Transverse colon (tissue), 4 donors: ENCODE data around the gene LONP1.

ENCODE experiments used
- EP300 ChIP-seq: sonication (generic); formaldehyde crosslinking; IDR thresholded peaks from one replicate; pipeline ENCODE4 v1.6.1; 2017; ENCODE audit warnings: antibody characterized with exemption, low read depth
- POLR2A ChIP-seq: fragments of 450-650 bp; IDR thresholded peaks from one replicate; pipeline ENCODE4 v1.6.1; 2016; ENCODE audit warnings: antibody characterized with exemption, mild to moderate bottlenecking, moderate library complexity
- POLR2AphosphoS5 ChIP-seq, 3 donors: sonication (generic); formaldehyde crosslinking; IDR thresholded peaks; one replicate each; pipeline ENCODE4 v1.6.1; 2016; ENCODE audit warnings: antibody characterized with exemption in 3 of 3
- TF ChIP-seq, protein P1 (sequence below), 5 experiments: fragments of 200-600 bp in 3 of 5; fragments of 450-650 bp in 2 of 5; sonication (generic) in 3 of 5; IDR thresholded peaks; 1 replicate in 2 of 5; 2 replicates in 3 of 5; pipeline ENCODE4 v1.5.1; 2016 to 2017; ENCODE audit warnings: antibody characterized with exemption in 5 of 5, inconsistent platforms in 3 of 5, mild to moderate bottlenecking in 2 of 5, moderate library complexity in 1 of 5

DNA sequence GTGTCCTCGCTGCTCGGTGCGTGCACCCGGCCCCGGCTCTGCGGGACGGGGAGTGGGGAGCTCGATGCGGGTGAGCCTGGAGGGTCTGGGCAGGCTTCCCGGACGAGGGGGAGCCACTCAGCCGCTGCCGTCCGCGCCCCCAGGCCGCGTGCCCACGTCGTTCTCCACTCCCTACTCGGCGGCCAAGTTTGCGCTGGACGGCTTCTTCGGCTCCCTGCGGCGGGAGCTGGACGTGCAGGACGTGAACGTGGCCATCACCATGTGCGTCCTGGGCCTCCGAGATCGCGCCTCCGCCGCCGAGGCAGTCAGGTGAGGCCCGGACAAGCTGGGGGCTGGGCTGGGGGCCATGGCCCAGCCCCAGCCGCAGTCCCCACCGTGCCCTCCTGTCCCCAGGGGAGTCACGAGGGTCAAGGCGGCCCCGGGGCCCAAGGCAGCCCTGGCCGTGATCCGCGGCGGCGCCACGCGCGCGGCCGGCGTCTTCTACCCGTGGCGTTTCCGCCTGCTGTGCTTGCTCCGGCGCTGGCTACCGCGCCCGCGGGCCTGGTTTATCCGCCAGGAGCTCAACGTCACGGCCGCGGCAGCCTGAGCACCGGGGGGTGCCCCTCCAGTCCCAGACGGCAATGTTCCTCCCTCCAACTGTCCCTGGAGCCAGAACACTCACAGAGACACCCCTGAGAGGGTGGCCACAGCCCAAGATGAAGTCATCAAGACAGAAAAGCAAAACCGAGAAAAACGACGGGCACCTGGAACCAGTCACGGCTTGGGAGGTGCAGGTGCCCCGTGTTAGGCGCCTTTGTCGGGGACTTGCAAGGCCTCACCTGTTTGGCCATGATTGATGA is 32.4 kb downstream of the LONP1 start:
- TF ChIP-seq, protein P1, sequence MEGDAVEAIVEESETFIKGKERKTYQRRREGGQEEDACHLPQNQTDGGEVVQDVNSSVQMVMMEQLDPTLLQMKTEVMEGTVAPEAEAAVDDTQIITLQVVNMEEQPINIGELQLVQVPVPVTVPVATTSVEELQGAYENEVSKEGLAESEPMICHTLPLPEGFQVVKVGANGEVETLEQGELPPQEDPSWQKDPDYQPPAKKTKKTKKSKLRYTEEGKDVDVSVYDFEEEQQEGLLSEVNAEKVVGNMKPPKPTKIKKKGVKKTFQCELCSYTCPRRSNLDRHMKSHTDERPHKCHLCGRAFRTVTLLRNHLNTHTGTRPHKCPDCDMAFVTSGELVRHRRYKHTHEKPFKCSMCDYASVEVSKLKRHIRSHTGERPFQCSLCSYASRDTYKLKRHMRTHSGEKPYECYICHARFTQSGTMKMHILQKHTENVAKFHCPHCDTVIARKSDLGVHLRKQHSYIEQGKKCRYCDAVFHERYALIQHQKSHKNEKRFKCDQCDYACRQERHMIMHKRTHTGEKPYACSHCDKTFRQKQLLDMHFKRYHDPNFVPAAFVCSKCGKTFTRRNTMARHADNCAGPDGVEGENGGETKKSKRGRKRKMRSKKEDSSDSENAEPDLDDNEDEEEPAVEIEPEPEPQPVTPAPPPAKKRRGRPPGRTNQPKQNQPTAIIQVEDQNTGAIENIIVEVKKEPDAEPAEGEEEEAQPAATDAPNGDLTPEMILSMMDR (IDR thresholded peaks at IDR 0.05): peak in 1 of 5 experiments; percentile 25
- TF ChIP-seq POLR2A: no peak
- no peak for TF ChIP-seq POLR2AphosphoS5 (IDR thresholded peaks at IDR 0.05)
- no peak for TF ChIP-seq EP300
